Measurements from ENCODE around the gene RFX3. TPM values are rescaled to one million over a fixed set of nuclear protein-coding genes. Genes with fewer than 3 reads are reported as not detected.

The RFX3 gene
- polyA plus RNA-seq, 1 donor from 2014 or later: 5.0 TPM

- Mint-ChIP-seq H3K27ac (no peak overlapping the region), H3K4me3 (no peak overlapping the region), H3K4me1 (no peaks in the 10 kb centered on the region), H3K27me3 (peaks cover 7% of the 10 kb centered on the region), H3K9me3 (peaks cover 0 to 12% (median 0%) of the 10 kb centered on the region in 3 donors), H3K36me3 (no peaks in the 10 kb centered on the region)
Observed at GRCh38 chr9:3205421-3206095, 320.2 kb downstream of the RFX3 start.

GRCh38 chr9:3200331-3200774 lies 325.4 kb downstream of the RFX3 start:
- Mint-ChIP-seq H3K4me1 (no peaks in the 10 kb centered on the region), H3K36me3 (no peaks in the 10 kb centered on the region), H3K27me3 (no peaks in the 10 kb centered on the region), H3K27ac (no peak overlapping the region), H3K9me3 (peaks cover 0 to 12% (median 0%) of the 10 kb centered on the region in 3 donors), H3K4me3 (no peak overlapping the region)

DNA sequence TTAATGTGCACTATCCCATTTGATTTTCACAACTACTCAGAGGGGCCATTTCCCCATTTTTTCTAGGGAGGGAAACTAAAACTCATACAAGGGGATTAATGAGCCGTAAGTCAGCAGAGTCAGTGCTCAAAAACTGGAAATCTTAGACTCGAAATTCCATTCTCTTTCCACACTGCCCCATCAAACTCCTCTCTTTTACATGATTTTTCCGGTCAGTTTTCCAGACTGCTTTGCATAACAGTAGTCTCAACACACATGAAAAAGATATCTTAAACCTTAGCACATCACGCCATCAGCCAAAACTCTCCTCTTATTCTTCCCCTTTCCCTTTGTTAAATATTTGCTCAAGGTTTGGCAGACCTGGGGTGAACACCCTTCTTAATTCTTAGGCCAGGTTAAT lies 332.0 kb downstream of the RFX3 start:
- Mint-ChIP-seq H3K4me3 (no peak overlapping the region), H3K27ac (no peak overlapping the region), H3K36me3 (no peaks in the 10 kb centered on the region), H3K4me1 (no peaks in the 10 kb centered on the region), H3K9me3 (no peaks in the 10 kb centered on the region), H3K27me3 (no peaks in the 10 kb centered on the region)

GRCh38 chr9:3191715-3192114 lies 334.1 kb downstream of the RFX3 start:
- no peak overlapping the region for H3K4me3 Mint-ChIP-seq
- no peak overlapping the region for H3K27ac Mint-ChIP-seq
- H3K4me1 Mint-ChIP-seq: no peaks in the 10 kb centered on the region
- peaks cover under 1% of the 10 kb centered on the region for H3K27me3 Mint-ChIP-seq
- H3K36me3 Mint-ChIP-seq: no peaks in the 10 kb centered on the region
- no peaks in the 10 kb centered on the region for H3K9me3 Mint-ChIP-seq

DNA sequence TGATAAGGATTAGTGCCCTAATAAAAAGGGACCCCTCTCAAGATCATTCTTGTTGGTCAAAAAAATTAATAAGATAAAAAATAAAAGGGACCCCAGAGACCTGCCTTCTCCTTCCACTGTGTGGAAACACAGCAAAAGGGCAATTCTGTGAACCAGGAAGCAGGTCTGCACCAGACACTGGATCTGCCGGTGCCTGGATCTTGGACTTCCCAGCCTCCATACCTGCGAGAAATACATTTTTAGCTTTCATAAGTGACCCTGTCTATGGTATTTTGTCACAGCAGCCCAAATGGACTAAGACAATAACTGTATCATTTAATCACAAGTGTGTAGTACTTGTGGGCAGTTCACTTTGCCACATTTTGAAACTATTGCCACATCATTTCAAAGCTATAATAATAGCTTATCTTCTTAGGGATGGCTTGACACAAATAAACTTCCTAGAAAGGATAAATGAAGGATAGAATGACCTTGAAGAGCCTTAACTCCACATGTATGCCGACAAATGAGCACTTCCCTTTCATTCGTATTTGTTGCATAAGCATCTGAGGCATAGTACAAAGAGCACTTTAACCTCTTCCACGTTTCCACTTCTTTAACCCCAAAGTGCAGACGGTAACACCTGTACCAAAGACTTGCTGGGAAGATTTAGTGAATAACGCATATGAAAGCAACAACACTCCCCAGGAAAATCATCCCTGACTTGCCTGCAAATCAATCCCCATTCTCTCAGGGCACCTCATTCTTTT lies 336.5 kb downstream of the RFX3 start:
- Mint-ChIP-seq H3K9me3 (no peaks in the 10 kb centered on the region), H3K27me3 (peaks cover 8% of the 10 kb centered on the region), H3K27ac (no peak overlapping the region), H3K4me3 (no peak overlapping the region), H3K36me3 (no peaks in the 10 kb centered on the region), H3K4me1 (no peaks in the 10 kb centered on the region)

DNA sequence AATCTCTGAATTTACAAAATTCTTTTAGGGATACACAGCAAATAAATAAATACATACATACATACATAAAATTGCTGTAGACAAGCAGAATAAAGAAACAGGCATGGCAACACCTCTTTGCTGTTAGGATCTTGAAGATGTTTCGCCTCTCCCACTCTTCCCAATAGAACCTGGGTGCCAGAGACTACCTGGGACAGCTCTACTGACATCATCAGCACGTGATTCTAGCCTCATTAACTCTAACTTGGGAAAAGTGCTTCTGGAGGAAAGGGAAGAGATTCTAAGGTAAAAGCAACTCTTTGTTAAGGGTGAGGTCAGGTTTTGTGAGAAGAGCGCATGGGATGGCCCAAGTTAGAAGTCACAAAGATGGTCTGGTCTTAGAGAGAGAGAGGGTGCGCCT lies 339.1 kb downstream of the RFX3 start:
- Mint-ChIP-seq H3K9me3 (peaks cover 0 to 2% (median 0%) of the 10 kb centered on the region in 3 donors), H3K36me3 (no peaks in the 10 kb centered on the region), H3K27ac (no peak overlapping the region), H3K4me3 (no peak overlapping the region), H3K27me3 (peaks cover 24% of the 10 kb centered on the region), H3K4me1 (peaks cover 0 to 2% (median 1%) of the 10 kb centered on the region in 3 donors)

DNA sequence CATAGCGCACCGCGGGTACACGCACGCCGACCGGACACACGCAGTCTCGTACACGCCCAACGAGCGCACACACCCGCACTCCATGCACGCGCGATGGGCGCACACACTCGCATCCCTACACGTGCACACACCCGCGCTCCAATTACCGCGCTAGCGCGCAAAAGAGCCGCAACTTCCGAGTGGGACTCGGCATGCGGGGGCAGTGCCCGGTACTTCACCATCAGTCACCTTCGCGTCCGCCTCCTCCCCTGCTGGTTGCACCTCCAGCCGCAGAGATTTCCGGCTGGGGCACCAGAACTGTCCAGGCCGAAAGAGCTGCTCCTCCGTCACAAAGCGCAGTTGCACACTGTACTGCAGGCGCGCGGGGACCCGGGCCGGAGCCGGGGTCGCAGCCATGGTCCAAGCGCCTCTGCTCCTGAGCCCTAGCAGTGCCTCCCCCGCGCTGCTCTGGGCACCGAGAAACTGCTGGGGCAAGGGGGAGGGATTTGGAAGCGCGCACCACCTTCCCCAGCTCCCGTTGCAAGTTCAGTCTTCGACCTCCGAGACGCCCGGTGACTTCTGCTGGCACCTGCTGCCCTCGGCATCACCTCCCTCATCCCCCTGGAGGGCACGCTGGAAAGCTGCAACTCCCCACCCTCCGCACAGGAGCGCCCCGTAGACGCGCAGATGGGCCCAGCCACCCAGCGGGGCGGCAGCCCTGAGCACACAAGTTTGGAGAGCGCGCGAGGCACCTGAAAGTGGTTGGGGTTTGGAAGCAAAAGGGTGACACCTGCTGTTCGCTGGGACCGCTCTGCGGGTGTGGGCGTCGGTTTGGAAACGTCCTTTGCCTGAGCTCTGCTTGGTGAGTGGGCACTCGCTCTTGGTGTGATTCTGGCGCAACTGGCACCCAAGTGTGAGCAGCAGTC lies 344.5 kb downstream of the RFX3 start:
- Mint-ChIP-seq H3K27me3 (peaks cover 41% of the 10 kb centered on the region), H3K27ac (no peak overlapping the region), H3K4me3 (no peak overlapping the region), H3K36me3 (no peaks in the 10 kb centered on the region), H3K4me1 (peaks cover 0 to 3% (median 2%) of the 10 kb centered on the region in 3 donors), H3K9me3 (peaks cover 0 to 4% (median 0%) of the 10 kb centered on the region in 3 donors)

DNA sequence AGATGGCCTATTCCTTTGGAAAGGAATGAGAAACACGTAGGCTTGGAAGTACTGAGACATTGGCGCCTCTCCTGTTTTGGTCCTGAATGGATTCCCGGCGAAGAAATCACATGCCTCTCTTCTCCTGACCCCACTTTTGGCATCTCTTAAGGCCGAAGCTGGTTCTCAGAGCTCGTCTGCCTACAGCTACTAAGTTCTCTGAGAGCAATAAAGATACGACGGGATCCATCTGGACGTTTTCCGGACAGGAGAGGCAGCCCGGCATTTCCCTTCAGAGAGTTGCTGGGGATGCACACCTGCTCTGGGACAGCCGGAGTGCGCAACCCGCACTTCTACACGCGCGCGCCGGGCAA lies 345.1 kb downstream of the RFX3 start:
- H3K9me3 Mint-ChIP-seq: peaks cover 0 to 4% (median 0%) of the 10 kb centered on the region in 3 donors
- peaks cover 0 to 3% (median 2%) of the 10 kb centered on the region in 3 donors for H3K4me1 Mint-ChIP-seq
- H3K27ac Mint-ChIP-seq: no peak overlapping the region
- peaks cover 38% of the 10 kb centered on the region for H3K27me3 Mint-ChIP-seq
- H3K36me3 Mint-ChIP-seq: no peaks in the 10 kb centered on the region
- no peak overlapping the region for H3K4me3 Mint-ChIP-seq

DNA sequence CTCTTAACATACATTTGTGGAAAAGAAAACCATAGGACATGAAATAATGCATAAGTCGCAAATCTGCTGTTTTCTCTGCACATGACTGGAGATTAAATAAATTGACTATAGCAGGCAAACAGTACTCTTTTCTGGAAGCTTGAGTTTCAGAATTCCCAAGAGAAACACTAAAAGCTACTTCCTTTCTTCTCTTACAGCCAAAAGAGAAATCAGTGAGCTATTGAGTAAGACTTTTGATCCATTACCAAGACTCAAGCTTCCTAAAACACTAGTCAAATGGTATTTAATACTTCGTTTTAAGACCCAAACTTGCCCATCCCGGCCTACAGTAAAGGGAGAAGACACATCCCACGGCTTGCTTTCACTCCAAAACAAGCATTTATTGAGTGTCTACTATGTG lies 346.1 kb downstream of the RFX3 start:
- Mint-ChIP-seq H3K27me3 (peaks cover 35% of the 10 kb centered on the region), H3K36me3 (no peaks in the 10 kb centered on the region), H3K4me3 (no peak overlapping the region), H3K27ac (no peak overlapping the region), H3K4me1 (peaks cover 0 to 3% (median 2%) of the 10 kb centered on the region in 3 donors), H3K9me3 (peaks cover 0 to 4% (median 0%) of the 10 kb centered on the region in 3 donors)

- no peak overlapping the region for H3K4me3 Mint-ChIP-seq
- H3K27ac Mint-ChIP-seq: no peak overlapping the region
- peaks cover 29% of the 10 kb centered on the region for H3K27me3 Mint-ChIP-seq
- H3K4me1 Mint-ChIP-seq: peaks cover 0 to 3% (median 2%) of the 10 kb centered on the region in 3 donors
- peaks cover 0 to 2% (median 0%) of the 10 kb centered on the region in 3 donors for H3K9me3 Mint-ChIP-seq
- no peaks in the 10 kb centered on the region for H3K36me3 Mint-ChIP-seq
Observed at GRCh38 chr9:3177936-3178335, 347.9 kb downstream of the RFX3 start.

GRCh38 chr9:3177146-3177761 lies 348.5 kb downstream of the RFX3 start:
- H3K4me3 Mint-ChIP-seq: no peak overlapping the region
- H3K9me3 Mint-ChIP-seq: peaks cover 0 to 2% (median 0%) of the 10 kb centered on the region in 3 donors
- no peak overlapping the region for H3K27ac Mint-ChIP-seq
- no peaks in the 10 kb centered on the region for H3K36me3 Mint-ChIP-seq
- H3K27me3 Mint-ChIP-seq: peaks cover 24% of the 10 kb centered on the region
- peaks cover 0 to 3% (median 0%) of the 10 kb centered on the region in 3 donors for H3K4me1 Mint-ChIP-seq

- no peak overlapping the region for H3K4me3 Mint-ChIP-seq
- peaks cover 0 to 3% (median 2%) of the 10 kb centered on the region in 3 donors for H3K9me3 Mint-ChIP-seq
- no peak overlapping the region for H3K27ac Mint-ChIP-seq
- peaks cover 12% of the 10 kb centered on the region for H3K27me3 Mint-ChIP-seq
- no peaks in the 10 kb centered on the region for H3K36me3 Mint-ChIP-seq
- no peaks in the 10 kb centered on the region for H3K4me1 Mint-ChIP-seq
Observed at GRCh38 chr9:3173374-3173773, 352.4 kb downstream of the RFX3 start.

DNA sequence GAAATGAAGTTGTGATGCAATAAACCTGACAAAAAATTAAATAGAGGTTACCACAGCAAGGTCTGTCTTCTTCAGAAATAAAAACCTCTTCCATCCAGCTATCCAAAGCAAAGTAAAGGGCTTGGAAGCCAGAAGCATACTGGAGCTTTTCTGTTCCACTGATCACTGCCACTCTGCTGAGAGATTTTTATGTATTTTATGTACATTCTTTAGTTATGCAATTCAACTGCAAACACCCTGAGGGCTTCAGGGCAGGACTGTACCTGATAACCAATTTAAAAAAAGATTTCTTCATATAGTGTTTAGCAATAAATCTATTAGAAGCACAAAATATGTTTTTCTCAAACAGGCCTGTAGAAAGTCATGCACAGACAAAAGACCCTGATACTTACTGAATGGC lies 355.0 kb downstream of the RFX3 start:
- no peaks in the 10 kb centered on the region for H3K36me3 Mint-ChIP-seq
- peaks cover 12% of the 10 kb centered on the region for H3K27me3 Mint-ChIP-seq
- peaks cover 0 to 3% (median 0%) of the 10 kb centered on the region in 3 donors for H3K9me3 Mint-ChIP-seq
- no peak overlapping the region for H3K27ac Mint-ChIP-seq
- H3K4me3 Mint-ChIP-seq: no peak overlapping the region
- H3K4me1 Mint-ChIP-seq: no peaks in the 10 kb centered on the region
